Caki2 (cell line): ENCODE results near the gene VWA3B. TPM values are rescaled to one million over a fixed set of nuclear protein-coding genes. Genes with fewer than 3 reads are reported as not detected.

ENCODE experiments used
- DNase-seq: peaks from one replicate; pipeline ENCODE4 v3.0.0-alpha.2; 2015; ENCODE audit warnings: low read depth
- in situ Hi-C: cut with HindIII; loops from 2 replicates; pipeline ENCODE4 v1.10.0; 2016; ENCODE audit warnings: low sequenced_read_pairs, low pct_unique_long_range_greater_than_20kb, mixed read lengths
- total RNA-seq: library from RNA; depleted of rRNA; stranded (reverse); fragments of >200 nt; shearing (Covaris generic); gene quantifications from 2 replicates; pipeline ENCODE4 v1.2.3, GENCODE V29; 2014; ENCODE audit warnings: low replicate concordance

VWA3B gene
- total RNA-seq, 1 experiment from 2014 or later = not detected

GRCh38 chr2:98155716-98156115, 68.7 kb downstream of the VWA3B start:
- in situ Hi-C loops = no loop called here
- DNase-seq = no peak

GRCh38 chr2:98156304-98156703, 69.3 kb downstream of the VWA3B start:
- in situ Hi-C loops = no loop called here
- DNase-seq = no peak

GRCh38 chr2:98157557-98157956, 70.6 kb downstream of the VWA3B start:
- in situ Hi-C loops = no loop called here
- no peak for DNase-seq

- no peak for DNase-seq
- in situ Hi-C loops = no loop called here
These were observed 71.3 kb downstream of the VWA3B start for GRCh38 chr2:98158305-98158704.

- in situ Hi-C loops = no loop called here
- no peak for DNase-seq
These were observed 73.6 kb downstream of the VWA3B start for GRCh38 chr2:98160554-98160953.

GRCh38 chr2:98161186-98161585, 74.2 kb downstream of the VWA3B start:
- DNase-seq = no peak
- in situ Hi-C loops = no loop called here

GRCh38 chr2:98164256-98164655, 77.3 kb downstream of the VWA3B start:
- DNase-seq = no peak
- in situ Hi-C loops = no loop called here

- DNase-seq = no peak
- in situ Hi-C loops = no loop called here
These were observed 78.6 kb downstream of the VWA3B start for GRCh38 chr2:98165516-98166071.

GRCh38 chr2:98167916-98168315, 80.9 kb downstream of the VWA3B start:
- no peak for DNase-seq
- in situ Hi-C loops = no loop called here

- no peak for DNase-seq
- in situ Hi-C loops = no loop called here
These were observed 83.1 kb downstream of the VWA3B start for GRCh38 chr2:98170076-98170475.

GRCh38 chr2:98172150-98172765, 85.3 kb downstream of the VWA3B start:
- in situ Hi-C loops = no loop called here
- no peak for DNase-seq

GRCh38 chr2:98172951-98173350, 86.0 kb downstream of the VWA3B start:
- in situ Hi-C loops = no loop called here
- DNase-seq = no peak

GRCh38 chr2:98175811-98176210, 88.8 kb downstream of the VWA3B start:
- in situ Hi-C loops = no loop called here
- no peak for DNase-seq

GRCh38 chr2:98177286-98177685, 90.3 kb downstream of the VWA3B start:
- in situ Hi-C loops = no loop called here
- DNase-seq = no peak

GRCh38 chr2:98177986-98178385, 91.0 kb downstream of the VWA3B start:
- no peak for DNase-seq
- in situ Hi-C loops = no loop called here

- in situ Hi-C loops = no loop called here
- DNase-seq = no peak
These were observed 93.5 kb downstream of the VWA3B start for GRCh38 chr2:98180456-98180855.

GRCh38 chr2:98181346-98181745, 94.4 kb downstream of the VWA3B start:
- no peak for DNase-seq
- in situ Hi-C loops = no loop called here

- in situ Hi-C loops = no loop called here
- DNase-seq = no peak
These were observed 98.8 kb downstream of the VWA3B start for GRCh38 chr2:98185801-98186200.

GRCh38 chr2:98187194-98187593, 100.2 kb downstream of the VWA3B start:
- no peak for DNase-seq

GRCh38 chr2:98188351-98189046, 101.5 kb downstream of the VWA3B start:
- DNase-seq = no peak

More at GRCh38 chr2:98187194-98187593, 100.2 kb downstream of the VWA3B start:
- in situ Hi-C loops = no loop called here

More at GRCh38 chr2:98188351-98189046, 101.5 kb downstream of the VWA3B start:
- in situ Hi-C loops = no loop called here
